SHP77 (cell line): Measurements from ENCODE around the gene CTSD.
"Not testable (repeated sequence)": the region's sequence is repeated elsewhere in the genome, so short reads cannot be mapped to it uniquely, and the experiment has no call there.

ENCODE experiments used
- DNase-seq, 2 experiments: peaks; one replicate each; lab custom pipeline; 2025; lab: John Stamatoyannopoulos, UW

CTSD gene

DNA sequence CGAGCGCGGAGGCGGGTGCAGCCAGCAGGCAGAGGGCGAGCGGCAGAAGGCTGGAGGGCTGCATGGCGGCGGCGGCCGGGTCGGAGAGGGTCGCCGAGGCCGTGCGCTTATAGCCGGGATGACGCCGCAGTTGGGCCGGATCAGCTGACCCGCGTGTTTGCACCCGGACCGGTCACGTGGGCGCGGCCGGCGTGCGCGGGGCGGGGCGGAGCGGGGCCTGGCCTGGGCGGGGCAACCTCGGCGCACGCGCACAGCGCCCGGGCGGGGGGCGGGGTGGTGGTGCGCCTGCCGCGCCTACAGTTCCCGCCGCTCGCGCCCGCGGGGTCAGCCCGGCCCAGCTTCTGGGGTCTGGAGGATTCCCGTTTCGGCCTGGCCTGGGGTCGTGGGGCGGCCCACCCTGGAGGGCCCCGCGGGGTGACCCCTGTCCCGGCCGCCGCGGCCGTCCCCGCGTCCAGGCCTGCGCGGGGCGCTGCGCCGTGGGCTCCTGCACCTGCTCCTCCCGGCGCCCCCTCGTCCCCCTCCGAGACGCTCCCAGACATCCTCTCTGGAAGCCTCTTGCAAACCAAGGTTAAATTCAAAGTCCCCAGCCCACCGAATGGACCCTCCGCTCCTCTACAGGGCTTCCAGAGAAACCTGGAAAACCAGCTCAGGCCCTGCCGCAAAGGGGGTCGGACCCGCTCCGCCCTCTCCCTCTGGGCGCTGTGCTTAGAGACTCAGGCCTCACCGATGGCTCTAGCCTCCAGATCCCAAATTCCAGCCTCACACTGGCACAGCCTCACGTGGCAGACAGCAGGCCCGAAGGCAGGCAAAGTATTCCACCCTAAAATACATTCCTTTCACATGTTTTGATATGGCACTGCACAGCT is at the start of gene CTSD:
CTSD (minus strand) TSS at position 132 of the 866 bp plus-strand sequence; CDS start at position 64, 68 bp downstream.
- peak in 1 of 2 experiments; percentile 32 for DNase-seq

DNA sequence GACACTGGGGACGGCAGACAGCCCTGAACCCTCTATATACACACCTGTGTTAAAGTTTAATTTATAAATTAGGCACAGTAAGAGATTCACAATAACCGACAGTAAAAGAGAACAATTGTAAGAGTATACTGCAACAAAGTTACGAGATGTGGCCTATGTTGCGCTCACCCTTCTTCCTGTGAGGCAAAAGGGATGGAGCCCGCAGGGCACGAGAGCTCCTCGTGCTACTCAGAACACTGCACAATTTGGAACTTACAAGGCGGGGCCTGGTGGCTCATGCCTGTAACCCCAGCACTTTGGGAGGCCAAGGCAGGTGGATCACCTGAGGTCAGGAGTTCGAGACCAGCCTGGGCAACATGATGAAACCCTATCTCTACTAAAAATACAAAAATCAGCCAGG is 49.6 kb upstream of the CTSD start:
- not testable (repeated sequence) for DNase-seq

DNA sequence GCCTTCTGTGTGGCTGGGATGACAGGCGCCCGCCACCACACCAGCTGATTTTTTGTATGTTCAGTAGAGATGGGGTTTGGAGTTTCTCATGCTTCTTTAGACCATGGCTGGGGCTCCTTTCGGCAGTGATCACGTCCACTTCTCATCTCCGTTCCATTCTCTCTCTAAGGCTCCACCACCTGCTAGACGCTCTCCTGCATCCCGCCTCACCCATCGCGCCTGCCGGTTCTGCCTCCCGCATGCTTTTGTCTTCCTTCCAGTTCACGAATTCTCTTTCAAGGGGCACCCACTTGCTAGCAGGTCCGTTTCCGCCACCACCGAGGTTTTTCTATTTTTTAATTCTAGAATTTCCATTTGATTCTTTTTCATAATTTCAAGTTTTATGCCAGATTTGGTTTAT is 49.1 kb upstream of the CTSD start:
- no peak for DNase-seq

DNA sequence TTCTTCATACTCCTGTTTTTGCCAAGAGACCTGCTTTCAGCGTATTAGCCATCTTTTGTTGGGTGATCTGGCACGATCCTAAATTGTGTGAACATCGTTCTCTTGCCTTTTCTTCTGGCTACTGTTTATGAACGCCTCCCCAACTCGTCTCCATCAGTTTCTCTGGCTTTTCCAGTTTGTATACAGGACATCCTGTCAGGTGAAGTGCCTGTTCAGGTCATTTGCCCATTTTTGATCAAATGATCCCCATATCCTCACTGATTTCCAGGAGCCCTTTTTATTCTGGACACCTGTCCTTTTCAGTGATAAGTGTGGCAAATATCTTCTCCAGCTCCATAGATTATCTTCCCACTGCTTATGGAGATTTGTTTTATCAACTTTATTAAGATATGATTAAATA is 48.5 kb upstream of the CTSD start:
- no peak for DNase-seq

DNA sequence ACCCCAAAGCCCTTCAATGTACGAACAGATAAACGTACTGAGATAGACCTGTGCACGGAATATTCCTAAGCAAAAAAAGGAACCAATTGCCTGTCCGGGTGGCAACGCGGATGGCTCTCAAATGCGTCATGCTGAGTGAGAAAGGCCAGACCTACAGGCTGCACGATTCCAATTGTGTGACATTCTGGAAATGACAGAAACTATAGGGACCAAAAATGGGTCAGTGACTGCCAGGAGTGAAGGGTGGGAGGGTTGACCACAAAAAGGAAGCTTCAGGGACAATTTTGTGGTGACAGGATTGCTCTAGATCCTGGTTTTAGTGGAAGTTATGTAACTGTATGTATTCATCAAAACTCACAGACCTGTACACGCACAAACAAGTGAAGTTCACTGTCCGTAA is 47.0 kb upstream of the CTSD start:
- DNase-seq = no peak

DNA sequence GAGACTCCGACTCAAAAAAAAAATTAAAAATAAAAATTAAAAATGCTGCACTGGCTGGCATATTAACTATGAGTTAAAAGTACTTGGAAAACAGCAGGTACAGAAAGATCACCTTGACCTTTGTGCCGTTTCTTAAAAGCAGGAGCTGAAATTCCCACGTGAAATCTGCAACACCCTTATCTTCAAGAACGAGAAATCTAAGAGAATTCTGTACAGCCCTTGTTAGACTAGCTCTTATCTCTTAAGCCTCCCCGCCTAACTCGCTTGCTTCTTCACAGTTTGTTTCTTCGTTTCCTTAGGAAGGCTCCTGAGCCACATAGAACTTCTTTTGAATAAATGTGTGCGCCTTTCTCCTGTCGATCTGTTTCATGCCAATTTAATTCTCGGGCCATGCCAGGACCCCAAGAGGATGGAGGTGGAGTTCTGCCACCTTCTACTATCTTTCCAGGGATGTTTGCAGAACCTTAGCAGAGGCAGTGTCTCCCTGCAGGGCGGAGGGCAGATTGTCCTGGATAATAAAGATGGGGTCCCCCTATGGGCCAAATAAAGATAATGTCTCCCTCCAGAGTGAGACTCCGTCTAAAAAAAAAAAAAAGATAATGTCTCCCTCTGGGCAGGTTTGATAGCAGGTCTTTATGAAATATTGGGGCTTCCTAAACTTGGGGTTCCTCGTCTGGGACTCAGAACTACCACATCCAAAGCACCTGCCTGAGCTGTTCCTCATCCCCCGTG is 43.7 kb upstream of the CTSD start:
- DNase-seq = no peak

DNA sequence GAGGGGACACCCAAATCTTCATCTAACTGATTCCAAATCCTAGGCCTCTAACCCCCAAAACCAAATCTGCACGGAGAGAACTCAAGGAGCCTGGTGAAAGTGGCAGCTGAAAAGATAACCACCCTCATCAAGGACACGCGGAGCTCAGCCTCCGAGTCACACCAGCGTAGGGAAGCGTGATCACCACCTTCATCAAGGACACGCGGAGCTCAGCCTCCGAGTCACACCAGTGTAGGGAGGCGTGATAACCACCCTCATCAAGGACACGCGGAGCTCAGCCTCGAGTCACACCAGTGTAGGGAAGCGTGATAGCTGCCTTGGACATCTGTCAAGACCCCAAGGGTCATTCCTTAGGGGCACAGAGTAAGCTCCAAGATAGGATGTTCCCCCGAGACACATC is 41.8 kb upstream of the CTSD start:
- no peak for DNase-seq

DNA sequence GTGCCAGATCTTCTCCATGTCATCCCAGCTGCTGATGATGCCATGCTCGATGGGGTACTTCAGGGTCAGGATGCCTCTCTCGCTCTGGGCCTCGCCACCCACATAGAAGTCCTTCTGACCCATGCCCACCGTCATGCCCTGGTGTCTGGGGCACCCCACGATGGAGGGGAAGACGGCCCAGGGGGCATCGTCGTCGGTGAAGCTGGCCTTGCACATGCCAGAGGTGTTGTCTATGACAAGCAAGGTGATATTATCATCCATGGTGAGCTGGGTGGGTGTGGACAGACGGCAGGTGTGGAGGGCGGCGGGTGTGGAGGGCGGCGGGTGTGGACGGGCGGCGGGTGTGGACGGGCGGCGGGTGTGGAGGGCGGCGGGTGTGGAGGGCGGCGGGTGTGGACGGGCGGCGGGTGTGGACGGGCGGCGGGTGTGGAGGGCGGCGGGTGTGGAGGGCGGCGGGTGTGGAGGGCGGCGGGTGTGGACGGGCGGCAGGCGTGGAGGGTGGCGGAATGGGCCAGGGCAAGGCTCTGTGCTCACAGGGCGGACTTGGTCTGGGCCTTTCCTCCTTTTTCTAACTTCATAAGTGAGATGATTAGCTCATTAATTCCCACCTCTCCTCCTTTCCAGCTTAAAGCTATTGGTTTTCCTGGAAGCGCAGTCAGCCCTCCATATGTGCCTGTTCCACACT is 40.2 kb upstream of the CTSD start:
- DNase-seq = not testable (repeated sequence)

DNA sequence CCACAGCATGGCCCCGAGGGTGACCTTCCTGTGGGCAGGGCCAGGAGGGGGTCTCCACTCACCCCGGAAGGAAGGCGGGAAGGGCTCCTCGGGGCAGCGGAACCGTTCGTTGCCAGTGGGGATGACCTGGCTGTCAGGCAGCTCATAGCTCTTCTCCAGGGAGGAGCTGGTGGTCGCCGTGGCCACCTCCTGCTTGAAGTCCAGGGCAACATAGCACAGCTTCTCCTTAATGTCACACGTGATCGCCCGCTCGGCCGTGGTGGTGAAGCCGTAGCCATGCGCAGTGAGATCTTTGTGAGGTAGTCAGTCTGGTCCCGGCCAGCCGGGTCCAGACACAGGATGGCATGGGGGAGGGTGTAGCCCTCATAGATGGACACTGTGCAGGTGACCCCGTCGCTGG is 39.5 kb upstream of the CTSD start:
- no peak for DNase-seq

DNA sequence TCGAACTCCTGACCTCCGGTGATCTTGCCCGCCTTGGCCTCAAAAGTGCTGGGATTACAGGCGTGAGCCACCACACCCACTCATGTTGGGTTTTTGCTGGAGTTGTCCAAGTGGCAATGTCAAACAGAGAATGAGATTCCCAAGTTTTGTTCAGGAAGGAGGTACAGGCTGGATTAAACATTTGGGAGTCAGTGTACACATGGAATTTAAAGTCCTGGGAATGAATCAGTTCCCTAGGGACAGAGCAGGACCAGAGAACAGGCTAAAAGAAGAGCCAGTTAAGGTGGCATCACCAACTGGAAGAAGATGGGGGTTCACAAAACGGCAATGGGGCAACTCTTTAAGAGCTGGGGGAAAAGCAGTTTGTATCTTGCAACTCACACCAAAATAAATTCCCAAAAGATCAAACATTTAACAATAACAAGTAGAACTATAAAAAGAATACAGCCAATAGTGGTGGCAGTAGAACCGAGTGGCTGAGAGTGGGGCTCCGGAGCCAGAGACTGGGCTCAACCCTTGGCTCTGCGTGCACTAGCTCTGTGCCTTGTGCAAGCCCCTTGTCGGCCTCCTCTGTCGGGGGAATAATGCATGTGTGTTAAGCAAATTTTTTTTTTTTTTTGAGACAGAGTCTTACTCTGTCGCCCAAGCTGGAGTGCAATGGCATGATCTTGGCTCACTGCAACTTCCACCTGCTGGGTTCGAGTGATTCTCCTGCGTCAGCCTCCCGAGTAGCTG is 33.8 kb upstream of the CTSD start:
- no peak for DNase-seq

DNA sequence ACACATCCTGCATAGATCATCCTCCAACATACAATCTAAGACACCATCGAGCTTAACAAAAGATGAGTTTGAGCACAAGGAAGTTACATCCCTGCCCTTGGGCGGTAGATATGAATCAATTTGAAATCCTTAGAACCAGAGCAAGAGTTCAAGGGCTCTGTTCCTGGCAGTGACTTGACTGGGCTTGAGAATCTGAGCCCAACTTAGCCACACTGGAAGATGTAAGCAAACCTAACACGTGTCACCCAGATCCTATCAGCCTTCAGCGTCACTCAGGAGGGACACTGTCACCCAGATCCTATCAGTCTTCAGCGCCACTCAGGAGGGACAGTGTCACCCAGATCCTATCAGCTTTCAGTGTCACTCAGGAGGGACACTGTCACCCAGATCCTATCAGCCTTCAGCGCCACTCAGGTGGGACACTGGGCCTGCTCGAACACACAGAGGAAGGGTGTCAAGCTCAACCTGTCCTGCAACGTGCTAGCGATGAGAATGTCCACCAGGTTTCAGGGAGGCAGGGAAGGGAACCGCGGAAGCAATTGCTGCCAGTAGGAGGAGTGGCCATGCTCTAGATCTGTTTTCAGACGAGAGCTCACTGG is 32.8 kb upstream of the CTSD start:
- no peak for DNase-seq

DNA sequence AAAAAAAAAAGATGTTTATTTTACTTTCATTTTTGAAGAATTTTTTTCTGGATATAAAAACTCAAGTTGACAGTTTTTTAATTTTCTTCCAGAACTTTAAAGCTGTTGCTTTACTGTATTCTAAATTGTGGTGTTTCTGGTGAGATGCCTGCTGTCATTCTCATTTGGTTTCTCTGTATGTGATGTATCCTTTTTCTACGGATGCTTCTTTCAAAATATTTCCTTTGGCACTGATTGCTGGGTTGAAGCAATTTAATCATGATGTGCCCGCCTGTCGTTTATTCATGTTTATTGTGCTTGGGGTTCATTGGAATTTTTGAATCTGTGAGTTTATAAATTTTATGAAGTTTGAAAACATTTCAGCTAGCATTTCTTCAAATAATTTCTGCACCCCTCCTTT is 29.4 kb upstream of the CTSD start:
- no peak for DNase-seq

DNA sequence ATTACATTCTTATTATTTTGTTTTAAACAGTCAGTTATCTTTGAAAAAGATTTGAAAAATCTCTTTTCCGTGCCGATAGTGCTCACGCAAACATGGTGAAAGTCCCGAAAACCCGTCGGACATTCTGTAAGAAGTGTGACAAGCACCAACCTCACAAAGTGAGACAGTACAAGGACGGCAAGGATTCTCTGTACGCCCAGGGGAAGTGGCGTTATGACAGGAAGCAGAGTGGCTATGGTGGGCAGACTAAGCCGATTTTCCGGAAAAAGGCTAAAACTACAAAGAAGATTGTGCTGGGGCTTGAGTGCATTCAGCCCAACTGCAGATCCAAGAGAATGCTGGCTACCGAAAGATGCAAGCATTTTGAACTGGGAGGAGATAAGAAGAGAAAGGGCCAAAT is 28.7 kb upstream of the CTSD start:
- DNase-seq = no peak

DNA sequence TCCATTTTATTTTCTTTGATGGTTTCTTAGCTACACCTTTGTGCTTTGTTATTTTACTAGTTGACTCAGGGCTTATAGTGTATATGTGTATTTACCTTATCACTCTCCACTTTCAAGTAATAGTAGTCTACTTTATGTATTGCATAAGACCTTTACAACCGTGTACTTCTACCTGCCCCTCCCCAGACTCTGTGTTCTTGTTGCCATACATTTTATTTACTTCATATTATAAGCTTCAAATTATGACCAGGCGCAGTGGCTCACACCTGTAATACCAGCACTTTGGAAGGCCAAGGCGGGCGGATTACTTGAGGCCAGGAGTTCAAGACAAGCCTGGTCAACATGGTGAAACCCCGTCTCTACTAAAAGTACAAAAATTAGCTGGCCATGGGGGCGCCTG is 28.2 kb upstream of the CTSD start:
- no peak for DNase-seq

DNA sequence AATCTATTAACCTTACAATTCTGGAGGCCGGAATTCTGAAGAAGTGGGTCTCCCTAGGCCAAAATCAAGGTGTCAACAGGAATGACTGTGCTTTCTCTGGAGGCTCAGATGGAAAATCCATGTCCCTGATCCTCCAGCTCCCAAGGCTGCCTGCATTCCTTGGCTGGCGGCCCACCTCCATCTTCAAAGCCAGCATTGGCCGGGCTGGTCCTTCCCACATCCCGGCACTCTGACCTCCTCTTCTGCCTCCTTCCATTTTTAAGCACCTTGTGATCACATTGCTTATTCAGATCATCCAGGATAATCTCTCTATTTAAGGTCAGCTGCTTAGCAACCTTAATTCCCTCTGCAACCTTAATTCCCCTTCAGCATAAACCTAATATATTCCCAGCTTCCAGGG is 22.7 kb upstream of the CTSD start:
- DNase-seq = no peak

DNA sequence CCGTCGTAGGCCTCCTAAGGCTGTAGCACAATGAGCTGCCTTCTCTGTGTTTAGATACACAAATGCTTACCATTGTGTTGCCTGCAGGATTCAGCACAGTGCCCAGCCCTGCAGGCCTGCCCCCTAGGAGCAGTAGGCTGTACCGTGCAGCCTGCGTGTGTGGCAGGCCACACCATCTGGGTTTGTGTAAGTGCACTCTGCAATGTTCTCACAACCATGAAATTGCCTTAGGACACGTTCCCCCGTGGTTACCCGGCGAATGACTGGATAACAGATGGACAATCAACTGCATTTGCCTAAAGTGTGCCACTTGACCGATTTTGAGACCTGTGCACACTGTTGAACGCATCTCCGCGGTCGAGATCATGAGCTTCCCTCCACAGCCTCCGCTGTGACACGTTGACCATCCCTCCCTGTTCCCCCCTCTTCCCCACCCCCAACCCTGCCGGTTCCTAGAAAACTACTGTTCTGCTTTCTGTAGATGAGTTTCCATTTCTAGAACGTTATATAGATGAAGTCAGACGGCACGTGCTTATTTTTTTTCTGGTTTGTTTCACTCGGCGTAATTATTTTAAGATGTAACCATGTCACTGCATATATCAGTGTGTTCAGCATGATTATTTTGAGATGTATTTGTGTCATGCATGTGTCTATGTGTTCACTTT is 22.2 kb upstream of the CTSD start:
- no peak for DNase-seq

DNA sequence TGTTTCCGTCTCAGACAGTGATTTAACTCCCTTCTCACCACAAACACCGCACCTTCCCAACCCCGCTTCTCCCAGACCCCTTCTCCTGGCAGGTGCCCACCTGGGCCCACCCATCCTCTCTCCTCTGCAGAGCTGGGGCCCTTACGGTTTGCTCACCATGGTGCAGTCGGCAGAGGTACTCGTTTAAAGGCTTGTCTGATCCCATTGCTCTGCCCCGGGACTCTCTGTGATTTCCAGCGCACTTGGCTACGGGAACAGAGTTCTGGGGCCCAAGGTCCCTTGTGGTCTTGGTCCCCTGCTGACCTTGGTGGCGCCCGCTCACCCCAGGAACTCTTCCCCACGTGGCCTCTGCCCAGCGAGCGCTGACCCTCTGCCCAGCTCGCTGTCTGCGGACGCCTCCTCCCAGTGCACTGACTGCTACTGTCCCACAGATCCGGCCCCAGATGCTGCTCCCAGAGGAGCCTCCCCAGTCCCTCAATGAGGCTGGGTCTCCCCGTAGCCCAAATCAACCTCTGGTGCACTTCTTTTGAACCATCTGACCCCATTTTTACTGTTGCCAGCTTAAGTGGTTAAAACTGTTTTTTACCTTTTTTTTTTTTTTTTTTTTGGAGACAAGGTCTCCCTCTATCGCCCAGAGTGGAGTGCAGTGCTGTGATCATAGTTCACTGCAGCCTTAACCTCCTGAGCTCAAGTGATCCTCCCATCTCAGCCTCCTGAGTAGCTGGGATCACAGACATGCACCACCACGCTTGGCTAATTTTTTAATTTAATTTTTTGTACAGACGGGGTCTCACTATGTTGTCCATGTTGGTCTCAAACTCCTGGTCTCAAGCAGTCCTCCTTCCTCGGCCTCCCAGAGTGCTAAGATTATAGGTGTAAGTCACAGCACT is 21.3 kb upstream of the CTSD start:
- DNase-seq = no peak

DNA sequence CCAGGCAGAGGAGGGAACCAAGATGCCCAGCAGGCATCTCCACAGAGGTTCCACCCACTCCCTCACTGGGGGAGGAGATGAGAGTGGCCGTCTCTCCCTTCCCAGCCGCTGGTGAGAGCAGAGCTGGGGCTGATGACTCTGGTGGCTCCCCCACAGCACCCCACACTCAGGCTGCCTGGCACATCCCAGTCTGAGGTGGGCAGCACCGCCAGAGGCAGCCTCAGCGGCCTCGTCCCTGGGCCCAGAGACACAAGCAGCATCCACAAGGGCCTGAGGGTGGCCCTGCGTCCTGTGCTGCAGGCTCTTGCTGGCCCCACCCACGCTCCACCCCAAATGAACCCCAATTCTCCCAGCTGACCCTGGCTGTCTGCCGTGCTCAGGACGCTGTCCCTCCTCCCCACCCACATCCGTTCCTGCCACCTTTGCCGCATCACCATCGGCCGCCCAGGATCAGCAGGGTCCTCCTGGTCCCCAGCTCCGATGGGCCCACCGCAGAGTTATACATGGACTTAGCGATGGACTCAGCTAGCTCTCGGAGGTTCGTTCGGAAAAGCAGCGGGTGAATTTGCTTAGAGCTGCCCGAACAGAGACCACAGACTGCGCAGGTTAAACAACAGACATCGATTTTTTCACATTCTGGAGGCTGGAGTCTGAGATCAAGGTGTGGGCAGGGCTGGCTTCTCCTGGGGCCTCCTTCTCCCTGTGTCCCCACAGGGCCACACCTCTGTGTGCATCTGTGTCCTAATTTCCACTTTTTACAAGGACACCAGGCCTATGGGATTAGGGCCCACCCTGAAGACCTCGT is 20.2 kb upstream of the CTSD start:
- DNase-seq = no peak
